Measurements from ENCODE around the gene ANK3. TPM values are rescaled to one million over a fixed set of nuclear protein-coding genes. Genes with fewer than 3 reads are reported as not detected.

ANK3 gene
- total and polyA plus RNA-seq, 2 experiments from 2014 or later: 0.14 to 0.54 TPM

DNA sequence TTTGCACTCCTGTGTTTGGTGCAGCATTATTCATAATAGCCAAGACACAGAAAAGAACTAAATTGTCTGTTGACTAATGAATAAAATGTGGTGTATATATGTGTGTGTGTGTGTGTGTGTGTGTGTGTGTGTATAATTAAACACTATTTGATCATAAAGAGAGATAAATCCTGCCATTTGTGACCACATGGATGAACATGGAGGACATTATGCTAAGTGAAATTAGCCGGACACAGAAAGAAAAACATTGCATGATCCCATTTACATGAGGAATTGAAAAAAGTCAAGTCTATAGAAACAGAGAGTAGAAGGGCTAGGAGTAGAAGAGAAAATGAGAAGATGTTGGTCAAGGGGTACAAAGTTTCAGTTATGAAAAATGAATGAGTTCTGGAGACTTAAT is 85.9 kb downstream of the ANK3 start:
- Histone ChIP-seq H4K20me1 (ENCODE audit: insufficient read depth) (no peaks in the 10 kb centered on the region), H2AFZ (no peak overlapping the region), H3K27me3 (replicated peaks; ENCODE audit: insufficient read depth) (no peaks in the 10 kb centered on the region), H3K36me3 (ENCODE audit: low read depth) (no peaks in the 10 kb centered on the region), H3K4me3 (no peak overlapping the region), H3K9me3 (ENCODE audit: low read depth) (no peaks in the 10 kb centered on the region), H3K9me2 (ENCODE audit: insufficient read depth) (no peaks in the 10 kb centered on the region), H3K4me1 (ENCODE audit: insufficient read depth) (peaks cover 6% of the 10 kb centered on the region), H3K9ac (no peak overlapping the region), H3K27ac (no peak overlapping the region), H3F3A (ENCODE audit: insufficient read depth) (no peaks in the 10 kb centered on the region), H3K4me2 (ENCODE audit: unreplicated experiment) (no peak overlapping the region), H3K79me2 (ENCODE audit: insufficient read depth) (no peaks in the 10 kb centered on the region)
- no peak for DNase-seq
- WGBS, 2 experiments (ENCODE audit: low coverage in 1 of 2, low lambda C conversion rate in 2 of 2, missing lambda C conversion rate in 2 of 2): 95 to 100% methylated on average over 1 of the region's 1 CpG
- no peak for TF ChIP-seq EZH2 (IDR thresholded peaks at IDR 0.05; ENCODE audit: insufficient read depth, poor library complexity, severe bottlenecking)
- TF ChIP-seq EZH2phosphoT487 (IDR thresholded peaks at IDR 0.05; ENCODE audit: insufficient read depth, low read depth): no peak
- in situ Hi-C loops (cut with MboI): no loop called here

DNA sequence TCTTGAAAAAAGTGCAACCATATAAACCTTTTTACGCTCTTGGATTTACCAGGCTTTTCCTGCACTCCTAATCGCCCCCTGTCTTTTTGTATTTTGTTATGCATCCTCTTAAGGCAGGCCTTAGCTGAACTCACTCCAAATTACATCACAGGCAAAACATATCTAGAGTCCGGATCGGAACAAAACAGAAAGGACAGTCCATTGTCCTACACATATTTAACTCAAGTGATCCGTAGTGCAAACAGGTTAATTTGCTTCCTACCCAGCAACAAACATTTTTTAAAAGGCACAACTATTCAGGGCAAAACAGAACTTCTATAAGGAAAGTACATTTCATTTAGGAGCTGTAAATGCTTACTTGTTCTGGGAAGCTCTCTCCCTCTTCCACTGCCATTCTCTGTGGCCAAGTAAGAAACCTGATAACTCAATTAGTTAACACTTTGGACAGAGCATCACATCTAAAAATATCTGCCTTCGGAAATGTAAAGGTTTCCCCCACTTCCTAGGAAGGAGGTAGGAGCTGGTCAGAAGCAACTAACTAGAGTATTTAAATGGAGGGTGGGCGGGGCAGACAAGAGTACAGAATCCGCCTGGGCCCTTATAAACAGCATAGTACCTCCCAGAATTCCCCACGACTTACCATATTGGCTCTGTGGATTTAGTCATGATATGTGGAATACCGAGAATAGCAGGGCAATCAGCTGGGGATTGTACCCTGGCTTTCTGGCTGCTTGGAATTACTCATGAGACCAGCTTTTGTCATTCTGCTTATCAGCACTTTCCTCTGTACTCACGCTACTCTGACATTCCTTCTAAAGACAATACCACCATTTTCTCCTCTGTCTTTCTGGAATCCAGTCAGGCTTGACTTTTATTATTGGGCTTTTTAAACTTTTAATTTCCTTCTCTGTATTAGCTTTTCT is 89.5 kb downstream of the ANK3 start:
- H3K36me3 ChIP-seq (ENCODE audit: low read depth): no peaks in the 10 kb centered on the region
- no peaks in the 10 kb centered on the region for H3K27me3 ChIP-seq (replicated peaks; ENCODE audit: insufficient read depth)
- H3K4me3 ChIP-seq: no peak overlapping the region
- no peak overlapping the region for H3K9ac ChIP-seq
- in situ Hi-C loops (cut with MboI): no loop called here
- H3F3A ChIP-seq (ENCODE audit: insufficient read depth): no peaks in the 10 kb centered on the region
- DNase-seq: no peak
- no peaks in the 10 kb centered on the region for H3K9me3 ChIP-seq (ENCODE audit: low read depth)
- no peaks in the 10 kb centered on the region for H4K20me1 ChIP-seq (ENCODE audit: insufficient read depth)
- H3K9me2 ChIP-seq (ENCODE audit: insufficient read depth): no peaks in the 10 kb centered on the region
- no peak overlapping the region for H3K4me2 ChIP-seq (ENCODE audit: unreplicated experiment)
- no peak overlapping the region for H3K27ac ChIP-seq
- no peaks in the 10 kb centered on the region for H3K79me2 ChIP-seq (ENCODE audit: insufficient read depth)
- 88% methylated on average over 11 of the region's 11 CpGs for WGBS, 2 experiments (ENCODE audit: low coverage in 1 of 2, low lambda C conversion rate in 2 of 2, missing lambda C conversion rate in 2 of 2)
- TF ChIP-seq EZH2 (IDR thresholded peaks at IDR 0.05; ENCODE audit: insufficient read depth, poor library complexity, severe bottlenecking) (no peak), EZH2phosphoT487 (IDR thresholded peaks at IDR 0.05; ENCODE audit: insufficient read depth, low read depth) (no peak)
- peaks cover 5% of the 10 kb centered on the region for H3K4me1 ChIP-seq (ENCODE audit: insufficient read depth)
- H2AFZ ChIP-seq: peak overlapping the region; percentile 34; the same call in 1 of the 2 replicates

DNA sequence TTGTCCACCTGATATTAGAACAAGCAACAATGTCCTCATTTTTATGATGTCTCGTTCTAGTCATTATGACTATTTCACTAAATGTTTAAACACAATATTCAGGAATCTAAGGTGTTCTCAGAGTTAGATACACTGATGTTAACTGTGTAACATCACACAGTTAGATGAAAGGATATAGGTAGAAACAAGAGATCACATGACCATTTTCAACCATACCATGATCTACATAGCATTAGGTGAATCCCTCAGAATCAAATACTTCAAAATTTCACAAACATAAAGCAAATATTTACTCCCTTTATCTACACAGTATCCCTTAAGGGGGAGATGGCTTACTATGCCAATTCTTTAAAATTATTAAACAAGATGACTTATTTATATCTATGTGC is 90.3 kb downstream of the ANK3 start:
- Histone ChIP-seq H3K9me2 (ENCODE audit: insufficient read depth) (no peaks in the 10 kb centered on the region), H3K4me1 (ENCODE audit: insufficient read depth) (no peaks in the 10 kb centered on the region), H3K4me3 (no peak overlapping the region), H3K79me2 (ENCODE audit: insufficient read depth) (no peaks in the 10 kb centered on the region), H4K20me1 (ENCODE audit: insufficient read depth) (no peaks in the 10 kb centered on the region), H3K27me3 (replicated peaks; ENCODE audit: insufficient read depth) (no peaks in the 10 kb centered on the region), H3F3A (ENCODE audit: insufficient read depth) (no peaks in the 10 kb centered on the region), H3K9me3 (ENCODE audit: low read depth) (no peaks in the 10 kb centered on the region), H3K4me2 (ENCODE audit: unreplicated experiment) (no peak overlapping the region), H3K36me3 (ENCODE audit: low read depth) (no peaks in the 10 kb centered on the region), H2AFZ (no peak overlapping the region), H3K9ac (no peak overlapping the region), H3K27ac (no peak overlapping the region)
- DNase-seq: no peak
- WGBS, 2 experiments (ENCODE audit: low coverage in 1 of 2, low lambda C conversion rate in 2 of 2, missing lambda C conversion rate in 2 of 2): 89 to 93% methylated on average over 1 of the region's 1 CpG
- no peak for TF ChIP-seq EZH2phosphoT487 (IDR thresholded peaks at IDR 0.05; ENCODE audit: insufficient read depth, low read depth)
- no peak for TF ChIP-seq EZH2 (IDR thresholded peaks at IDR 0.05; ENCODE audit: insufficient read depth, poor library complexity, severe bottlenecking)
- in situ Hi-C loops (cut with MboI): no loop called here

DNA sequence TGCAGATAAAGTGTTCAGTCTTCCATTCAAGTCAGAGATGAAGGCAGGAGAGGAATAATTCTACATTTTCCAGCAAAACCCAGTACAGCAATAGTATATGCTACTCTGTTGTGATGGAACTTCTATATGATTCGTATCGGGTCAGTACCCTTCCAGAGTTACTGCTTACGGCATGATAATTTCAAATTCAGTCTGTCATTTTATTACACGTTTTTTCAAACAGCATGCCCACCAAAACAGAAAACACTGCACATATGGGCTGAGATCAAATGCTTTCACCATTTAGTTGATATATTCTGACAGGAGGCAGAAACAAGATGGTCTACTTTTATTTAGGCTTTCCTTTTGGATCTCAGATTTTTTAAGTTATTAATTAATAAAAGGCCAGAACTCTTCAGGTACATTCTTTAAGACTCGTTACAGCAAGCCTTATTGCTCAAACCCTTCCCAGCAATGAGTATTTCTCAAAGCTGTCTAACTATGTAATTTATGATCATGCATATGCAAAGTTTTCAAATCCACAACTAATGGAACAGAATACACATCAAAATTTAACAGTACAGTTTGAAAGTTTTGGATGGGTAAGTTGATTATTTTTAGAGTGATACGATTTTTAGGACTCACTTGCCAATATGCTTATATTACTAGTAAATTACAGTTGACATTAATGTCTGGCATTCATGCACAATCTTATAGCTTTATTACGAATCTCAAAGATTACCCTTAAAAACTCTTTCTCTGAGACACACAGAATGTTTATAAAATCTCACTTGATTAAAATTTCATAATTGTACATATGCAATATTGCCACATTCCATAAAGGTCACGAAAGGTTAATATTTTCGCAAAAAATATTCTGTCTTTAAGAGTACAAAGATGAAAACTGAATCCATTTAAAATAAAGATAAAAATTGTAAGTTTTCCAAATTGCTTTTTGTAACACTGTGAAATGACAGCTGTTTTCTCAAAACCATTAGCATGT is 91.0 kb downstream of the ANK3 start:
- Histone ChIP-seq H3K36me3 (ENCODE audit: low read depth) (no peaks in the 10 kb centered on the region), H3F3A (ENCODE audit: insufficient read depth) (no peaks in the 10 kb centered on the region), H3K9me3 (ENCODE audit: low read depth) (no peaks in the 10 kb centered on the region), H3K27ac (no peak overlapping the region), H4K20me1 (ENCODE audit: insufficient read depth) (no peaks in the 10 kb centered on the region), H3K27me3 (replicated peaks; ENCODE audit: insufficient read depth) (no peaks in the 10 kb centered on the region), H3K4me3 (no peak overlapping the region), H3K9me2 (ENCODE audit: insufficient read depth) (no peaks in the 10 kb centered on the region), H3K9ac (no peak overlapping the region), H3K4me2 (ENCODE audit: unreplicated experiment) (no peak overlapping the region), H3K4me1 (ENCODE audit: insufficient read depth) (no peaks in the 10 kb centered on the region), H2AFZ (no peak overlapping the region; the same call in 1 of the 2 replicates), H3K79me2 (ENCODE audit: insufficient read depth) (no peaks in the 10 kb centered on the region)
- TF ChIP-seq EZH2phosphoT487 (IDR thresholded peaks at IDR 0.05; ENCODE audit: insufficient read depth, low read depth) (no peak), EZH2 (IDR thresholded peaks at IDR 0.05; ENCODE audit: insufficient read depth, poor library complexity, severe bottlenecking) (no peak)
- 65 to 72% methylated on average over 9 of the region's 9 CpGs for WGBS, 2 experiments (ENCODE audit: low coverage in 1 of 2, low lambda C conversion rate in 2 of 2, missing lambda C conversion rate in 2 of 2)
- in situ Hi-C loops (cut with MboI): no loop called here
- DNase-seq: no peak
